Stimulated activated CD4-positive, alpha-beta T cell treated with anti-CD3 and anti-CD28 coated beads, Interleukin-2, amount 100 ng/mL, for 48 hours (primary cell): ENCODE data around the gene GOLGA2.
"Not testable (repeated sequence)": the region's sequence is repeated elsewhere in the genome, so short reads cannot be mapped to it uniquely, and the experiment has no call there.

ENCODE experiments used
- DNase-seq, 2 donors: peaks; one replicate each; pipeline ENCODE4 v3.0.0-alpha.2; 2020

Gene GOLGA2

DNA sequence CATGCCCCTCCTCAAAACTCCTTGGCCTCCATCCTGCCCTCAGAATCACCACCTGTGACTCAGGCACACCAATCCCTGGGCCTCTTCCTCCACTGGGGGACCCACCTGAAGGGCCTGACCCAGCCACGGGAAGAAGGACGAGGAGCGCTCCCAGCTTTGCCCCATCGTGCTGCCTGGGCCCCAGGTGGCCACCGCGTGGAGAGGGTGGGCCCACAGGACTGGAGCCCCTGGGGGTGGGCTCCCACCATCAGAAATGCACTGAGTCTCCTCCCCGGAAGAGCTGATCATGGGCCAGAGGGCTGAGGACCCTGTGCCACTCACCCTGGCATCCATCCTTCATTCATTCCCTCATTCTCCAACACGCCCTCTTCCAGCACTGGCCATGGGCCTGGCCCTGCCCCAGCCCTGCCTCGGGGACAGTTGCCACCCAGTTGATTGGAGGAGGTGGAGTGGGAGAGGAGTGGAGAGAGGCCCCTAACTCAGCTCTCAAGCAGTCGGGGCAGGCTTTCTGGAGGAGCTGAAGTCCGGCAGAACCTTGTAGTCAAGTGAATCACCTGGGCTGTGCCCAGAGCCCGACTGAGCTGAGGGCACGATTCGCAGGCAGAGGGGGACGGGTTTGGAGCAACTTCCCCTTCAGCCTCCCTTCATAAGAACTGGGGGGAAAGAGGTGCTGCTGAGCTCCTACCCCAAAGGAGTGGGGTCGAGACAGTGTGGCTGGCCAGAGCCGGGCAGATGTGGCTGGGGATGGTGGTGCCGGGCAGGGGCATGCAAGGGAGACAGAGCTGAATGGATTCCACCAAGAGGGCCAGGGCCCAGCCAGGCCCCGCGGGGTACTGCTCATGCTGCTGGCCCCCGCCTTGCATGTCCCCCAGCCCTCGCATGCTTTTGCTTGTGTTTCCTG is 43.0 kb downstream of the GOLGA2 start:
- no peak for DNase-seq

DNA sequence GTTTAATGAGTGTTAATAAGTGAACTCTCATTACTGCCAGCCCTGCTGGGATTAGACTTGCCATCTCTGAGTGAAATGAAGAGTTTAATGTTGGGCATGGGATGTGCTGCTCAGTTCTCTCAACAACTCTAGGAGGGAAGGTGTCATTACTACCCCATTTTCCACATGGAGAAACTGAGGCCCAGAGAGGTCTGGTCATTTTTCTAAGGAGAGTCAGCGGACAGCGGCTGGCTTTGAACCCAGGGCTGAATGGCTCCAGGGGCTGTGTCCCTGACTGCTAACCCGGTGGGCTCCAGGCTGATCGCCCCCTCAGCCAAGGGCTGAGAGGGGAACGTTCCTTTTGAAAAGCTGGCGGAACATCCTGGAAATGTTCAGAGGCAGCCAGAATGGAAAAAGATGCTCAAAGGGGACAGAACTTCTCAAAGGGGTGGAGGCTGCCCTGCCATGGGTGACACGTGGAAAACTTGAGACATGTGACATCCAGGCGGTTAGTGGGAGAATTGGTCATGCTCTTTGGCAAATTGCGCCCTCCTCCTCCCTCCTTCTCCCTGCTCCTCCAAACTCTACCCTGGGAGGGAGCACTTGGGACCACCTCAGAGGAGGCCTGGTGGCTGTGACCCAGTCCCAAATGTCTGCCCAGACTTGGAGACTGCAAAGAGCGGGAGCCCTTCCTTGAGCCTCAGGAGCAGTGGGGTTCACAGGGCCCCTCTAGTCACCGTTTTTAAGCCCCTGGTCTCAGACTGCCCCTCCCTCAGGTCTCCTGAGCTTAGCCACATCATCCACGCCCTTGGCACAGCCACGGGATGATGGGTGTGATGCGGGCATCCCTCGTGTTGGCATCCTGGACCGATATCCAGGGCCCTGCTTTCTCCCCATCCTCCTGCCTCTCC is 43.9 kb downstream of the GOLGA2 start:
- DNase-seq = no peak

DNA sequence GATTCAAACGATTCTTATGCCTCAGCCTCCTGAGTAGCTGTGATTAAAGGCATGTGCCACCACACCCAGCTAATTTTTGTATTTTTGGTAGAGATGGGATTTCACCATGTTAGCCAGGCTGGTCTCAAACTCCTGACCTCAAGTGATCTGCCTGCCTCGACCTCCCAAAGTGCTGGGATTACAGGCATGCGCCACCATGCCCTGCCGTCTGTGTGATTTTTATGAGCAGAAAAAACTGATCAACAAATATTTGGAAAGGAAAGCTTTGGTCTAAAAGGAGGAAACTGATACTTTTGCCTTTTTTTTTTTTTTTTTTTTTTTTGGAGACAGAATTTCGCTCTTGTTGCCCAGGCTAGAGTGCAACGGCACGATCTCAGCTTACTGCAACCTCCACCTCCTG is 44.9 kb downstream of the GOLGA2 start:
- not testable (repeated sequence) for DNase-seq

DNA sequence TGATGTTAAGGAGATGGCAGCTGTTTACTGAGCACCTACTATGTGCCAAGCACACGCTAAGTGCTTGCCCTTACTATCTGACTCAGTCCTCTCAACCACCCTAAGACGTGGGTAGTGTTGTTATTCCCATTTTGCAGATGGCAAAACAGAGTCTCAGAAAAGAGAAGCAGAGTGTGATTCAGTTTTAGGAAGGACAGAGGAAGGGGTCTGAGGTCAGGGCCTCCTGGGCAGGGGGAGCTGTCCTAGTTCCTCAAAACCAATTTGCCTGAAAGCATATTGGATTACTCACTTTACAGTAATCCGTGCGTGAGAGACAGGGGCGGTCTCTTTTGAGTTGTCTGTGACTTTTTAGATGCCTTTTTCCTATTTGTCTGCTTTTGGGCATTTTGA is 49.4 kb downstream of the GOLGA2 start:
- no peak for DNase-seq

DNA sequence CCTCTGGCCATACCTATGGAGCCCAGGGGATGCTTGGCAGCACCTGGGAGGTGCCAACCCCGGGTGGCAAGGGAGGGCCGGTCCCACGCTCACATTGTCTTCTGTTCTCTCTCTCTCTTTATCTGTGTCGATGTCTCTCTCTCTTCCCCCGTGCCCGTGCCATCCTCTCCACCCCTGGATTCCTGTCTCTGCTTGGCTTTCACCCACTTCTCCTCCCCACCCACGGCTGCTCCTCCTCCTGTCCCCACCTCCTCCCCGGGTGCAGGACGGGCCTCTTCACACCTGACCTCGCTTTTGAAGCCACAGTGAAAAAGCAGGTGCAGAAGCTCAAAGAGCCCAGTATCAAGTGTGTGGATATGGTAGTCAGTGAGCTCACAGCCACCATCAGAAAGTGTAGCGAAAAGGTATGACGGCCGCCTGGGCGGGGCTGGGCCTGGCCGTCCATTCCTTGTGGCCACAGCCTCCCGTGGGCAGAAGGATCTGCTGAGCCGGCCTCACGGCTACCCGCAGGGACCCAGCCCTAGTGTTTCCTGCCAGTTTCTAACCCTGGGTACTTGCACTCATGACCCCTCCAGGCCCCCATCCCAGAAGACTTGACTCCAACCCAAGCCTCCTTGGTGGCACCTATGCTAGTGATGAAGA is 49.9 kb downstream of the GOLGA2 start:
- no peak for DNase-seq

DNA sequence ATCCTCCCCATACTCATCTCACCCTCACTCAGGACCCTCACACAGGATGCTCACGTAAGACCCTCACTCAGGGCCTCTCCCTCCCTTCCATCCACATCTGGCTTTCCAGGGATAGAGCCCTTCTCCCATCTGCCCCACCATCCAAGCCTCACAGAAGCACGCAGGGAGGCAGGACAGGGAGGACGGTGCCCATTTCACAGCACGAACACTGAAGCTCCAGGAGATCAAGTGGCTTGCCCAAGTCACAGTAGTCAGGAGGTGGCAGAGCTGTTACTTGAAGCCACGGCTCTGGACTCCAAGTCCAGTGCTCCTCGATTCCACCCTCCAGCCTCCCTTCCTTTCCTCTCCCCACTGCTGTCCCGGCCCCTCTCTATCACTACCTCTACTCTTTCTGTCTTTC is 50.9 kb downstream of the GOLGA2 start:
- DNase-seq = no peak

DNA sequence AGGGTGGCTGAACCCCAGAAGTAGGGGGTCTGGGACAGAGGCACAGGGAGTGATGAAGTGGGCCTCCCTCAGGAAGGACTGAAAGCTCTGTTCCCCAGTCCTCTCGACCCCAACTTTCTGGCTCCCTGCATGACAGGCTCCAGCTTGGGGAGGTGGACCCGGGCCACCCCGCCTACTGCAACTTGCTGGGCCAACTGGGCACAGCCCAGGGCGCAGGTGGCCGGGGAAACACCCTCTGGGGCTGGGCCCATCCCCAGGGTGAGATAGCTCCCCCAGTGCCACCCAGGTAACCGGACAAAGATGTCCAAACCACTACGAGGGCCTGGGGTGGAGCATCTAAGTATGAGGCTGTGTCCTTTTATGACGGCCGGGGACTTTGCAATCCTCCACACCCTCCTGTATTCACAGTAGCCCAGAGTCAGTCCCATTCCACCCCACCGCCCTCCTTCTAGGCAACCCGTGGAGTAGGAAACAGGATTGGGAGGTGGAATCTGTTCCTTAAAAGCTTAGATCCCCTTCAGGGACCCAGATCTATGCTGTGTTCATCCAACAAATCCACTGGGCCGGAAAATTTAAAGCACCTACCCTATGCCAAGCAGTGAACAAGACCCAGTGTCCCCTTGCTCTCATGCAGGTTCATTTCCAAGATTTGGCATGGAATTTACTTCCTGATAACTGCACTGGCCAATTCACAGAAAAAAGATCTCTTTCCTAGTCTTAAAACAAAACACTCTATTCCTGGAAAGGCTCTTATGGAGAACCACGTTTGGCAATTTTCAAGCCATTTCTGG is 52.7 kb downstream of the GOLGA2 start:
- DNase-seq = no peak

DNA sequence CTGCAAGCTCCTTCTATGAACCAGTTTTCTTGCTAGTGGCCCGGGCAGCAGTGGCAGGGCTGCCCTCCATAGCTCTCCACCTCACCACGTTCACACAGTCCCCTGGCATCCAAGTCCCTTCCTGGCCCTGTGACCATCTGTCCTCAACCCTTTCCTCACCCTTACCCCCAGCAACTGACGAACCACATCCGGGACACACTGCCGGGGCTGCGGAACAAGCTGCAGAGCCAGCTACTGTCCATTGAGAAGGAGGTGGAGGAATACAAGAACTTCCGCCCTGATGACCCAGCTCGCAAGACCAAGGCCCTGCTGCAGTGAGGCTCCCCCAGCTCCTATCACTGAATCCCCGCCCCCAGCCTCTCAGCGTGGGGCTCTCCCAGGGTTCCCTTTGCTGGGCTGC is 53.8 kb downstream of the GOLGA2 start:
- DNase-seq = no peak

DNA sequence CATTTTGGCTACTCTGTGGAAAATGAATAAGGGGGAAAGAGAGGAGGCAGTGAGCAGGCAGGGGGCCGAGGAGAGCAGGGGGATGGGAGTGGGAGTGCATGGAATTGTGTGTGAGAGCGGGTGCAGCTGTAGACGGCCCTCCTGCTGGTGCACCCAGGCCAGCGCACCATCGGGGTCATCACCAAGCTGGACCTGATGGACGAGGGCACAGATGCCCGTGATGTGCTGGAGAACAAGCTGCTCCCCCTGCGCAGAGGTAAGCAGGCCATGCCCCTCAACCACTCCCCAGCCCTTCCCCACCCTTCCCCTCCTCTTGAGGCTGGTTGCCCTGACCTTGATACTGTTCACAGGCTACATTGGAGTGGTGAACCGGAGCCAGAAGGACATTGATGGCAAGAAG is 56.0 kb downstream of the GOLGA2 start:
- no peak for DNase-seq

DNA sequence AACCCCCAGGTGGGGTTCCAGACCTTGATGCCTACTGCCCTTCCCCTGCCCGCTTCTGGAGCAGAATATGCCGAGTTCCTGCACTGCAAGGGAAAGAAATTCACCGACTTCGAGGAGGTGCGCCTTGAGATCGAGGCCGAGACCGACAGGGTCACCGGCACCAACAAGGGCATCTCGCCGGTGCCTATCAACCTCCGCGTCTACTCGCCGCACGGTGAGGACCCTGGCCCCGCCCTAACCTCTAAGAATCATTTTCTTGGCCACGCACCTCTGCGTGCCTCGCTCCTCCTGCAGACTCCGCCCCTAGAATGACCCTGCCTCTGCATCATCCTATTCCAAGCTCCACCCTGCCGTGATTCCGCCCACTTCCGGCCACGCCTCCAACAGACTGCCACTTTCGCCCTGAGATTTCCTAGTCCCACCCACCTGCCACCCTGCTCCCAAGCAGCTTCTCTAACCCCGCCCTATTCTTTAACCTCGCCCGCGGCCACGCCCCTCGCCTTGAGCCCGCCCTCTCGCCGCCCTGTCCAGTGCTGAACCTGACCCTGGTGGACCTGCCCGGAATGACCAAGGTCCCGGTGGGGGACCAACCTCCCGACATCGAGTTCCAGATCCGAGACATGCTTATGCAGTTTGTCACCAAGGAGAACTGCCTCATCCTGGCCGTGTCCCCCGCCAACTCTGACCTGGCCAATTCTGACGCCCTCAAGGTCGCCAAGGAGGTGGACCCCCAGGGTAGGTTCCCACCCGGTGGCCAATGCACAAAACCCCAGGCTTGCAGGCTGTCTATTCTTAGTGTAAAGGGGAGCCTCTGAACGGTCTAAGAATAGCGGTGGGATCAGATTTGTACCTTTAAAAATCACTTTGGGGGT is 57.1 kb downstream of the GOLGA2 start:
- peak; percentile 86 to 93 for DNase-seq

DNA sequence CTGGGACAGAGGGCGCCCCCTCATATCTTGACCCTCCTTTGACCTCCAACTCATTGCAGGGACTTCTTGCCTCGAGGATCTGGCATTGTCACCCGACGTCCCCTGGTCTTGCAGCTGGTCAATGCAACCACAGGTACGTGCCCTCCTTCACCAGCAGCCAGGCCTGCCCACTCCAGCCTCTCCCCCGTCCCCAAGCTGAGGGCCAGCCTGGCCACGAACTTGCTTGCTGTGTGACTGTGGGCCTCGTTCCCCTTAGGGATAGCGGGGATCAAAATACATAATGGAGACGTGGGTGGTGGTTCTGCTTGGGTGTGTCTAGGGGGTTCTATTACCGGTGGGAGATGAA is 57.7 kb downstream of the GOLGA2 start:
- no peak for DNase-seq

DNA sequence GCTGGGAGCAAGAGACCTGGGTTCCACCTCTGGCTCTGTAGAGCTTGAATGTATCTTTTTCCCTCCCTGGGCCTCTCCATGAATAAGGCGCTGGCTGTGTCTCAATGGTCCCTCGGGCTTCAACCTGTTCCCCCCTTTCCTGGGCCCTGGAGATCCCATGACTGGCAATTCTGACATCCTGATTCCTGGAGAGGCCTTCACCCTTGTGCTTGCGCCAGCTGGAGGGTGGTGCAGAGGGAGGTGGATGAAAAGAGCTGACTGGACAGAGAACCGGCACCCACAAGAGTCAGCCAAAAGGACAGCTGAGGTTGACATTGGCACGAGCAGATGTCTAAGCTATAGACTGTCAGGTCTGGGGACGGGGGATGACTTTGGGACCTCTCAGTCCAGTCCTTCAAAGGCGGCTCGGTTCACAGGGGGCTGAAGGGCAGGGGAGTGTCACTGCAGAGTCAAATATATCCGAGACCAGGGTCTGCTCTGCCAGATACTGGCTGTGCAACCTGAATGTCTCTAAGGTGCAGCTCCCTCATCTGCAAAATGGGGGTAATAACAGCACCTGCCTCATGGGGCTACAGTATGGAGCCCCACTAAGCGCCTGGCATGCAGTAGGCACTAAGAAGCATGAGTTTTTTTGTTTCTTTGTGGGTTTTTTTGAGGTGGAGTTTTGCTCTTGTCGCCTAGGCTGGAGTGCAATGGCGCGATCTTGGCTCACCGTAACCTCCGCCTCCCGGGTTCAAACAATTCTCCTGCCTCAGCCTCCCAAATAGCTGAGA is 58.8 kb downstream of the GOLGA2 start:
- no peak for DNase-seq

DNA sequence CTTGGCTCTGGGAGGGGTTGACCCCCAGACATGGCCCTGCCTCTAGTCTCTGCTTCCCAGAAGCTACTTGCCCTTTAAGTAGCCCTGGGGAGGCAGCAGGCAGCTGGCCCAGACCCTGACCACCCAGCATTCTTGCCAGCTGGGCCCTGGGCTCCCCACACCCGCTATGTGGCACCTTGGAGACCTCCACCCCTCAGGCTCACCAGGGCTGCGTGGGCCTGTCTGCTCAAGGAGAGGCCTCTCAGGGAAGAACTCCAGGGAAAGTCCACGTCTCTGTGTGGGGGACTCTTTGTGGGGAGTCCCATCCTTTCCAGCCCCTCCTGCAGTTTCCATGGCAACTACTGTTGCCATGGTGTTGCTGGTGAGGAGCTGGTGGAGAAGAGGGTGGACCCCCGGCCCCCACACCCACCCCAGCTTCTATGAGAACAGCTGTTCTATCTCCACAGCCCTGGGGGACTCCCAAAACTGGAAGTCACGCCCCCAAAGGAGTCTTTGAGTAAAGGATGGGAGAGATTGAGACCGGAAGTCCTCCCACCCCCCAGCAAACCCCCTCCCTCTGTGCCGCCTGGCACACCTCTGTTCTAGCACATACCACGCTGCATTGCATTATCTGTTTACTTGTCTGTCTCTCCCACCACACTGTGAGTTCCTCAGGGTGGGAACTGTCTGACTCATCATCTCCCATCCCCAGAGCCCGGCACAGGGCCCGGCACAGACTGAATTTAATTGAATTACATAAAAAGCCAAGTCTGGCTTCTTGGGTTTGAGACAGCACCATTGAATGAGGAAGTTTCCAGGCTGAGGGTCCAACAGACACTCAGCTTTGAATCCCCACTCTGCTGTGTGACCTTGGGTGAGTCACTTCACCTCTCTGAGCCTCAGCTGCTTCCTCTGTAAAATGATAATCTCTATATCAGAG is 60.1 kb downstream of the GOLGA2 start:
- no peak for DNase-seq

DNA sequence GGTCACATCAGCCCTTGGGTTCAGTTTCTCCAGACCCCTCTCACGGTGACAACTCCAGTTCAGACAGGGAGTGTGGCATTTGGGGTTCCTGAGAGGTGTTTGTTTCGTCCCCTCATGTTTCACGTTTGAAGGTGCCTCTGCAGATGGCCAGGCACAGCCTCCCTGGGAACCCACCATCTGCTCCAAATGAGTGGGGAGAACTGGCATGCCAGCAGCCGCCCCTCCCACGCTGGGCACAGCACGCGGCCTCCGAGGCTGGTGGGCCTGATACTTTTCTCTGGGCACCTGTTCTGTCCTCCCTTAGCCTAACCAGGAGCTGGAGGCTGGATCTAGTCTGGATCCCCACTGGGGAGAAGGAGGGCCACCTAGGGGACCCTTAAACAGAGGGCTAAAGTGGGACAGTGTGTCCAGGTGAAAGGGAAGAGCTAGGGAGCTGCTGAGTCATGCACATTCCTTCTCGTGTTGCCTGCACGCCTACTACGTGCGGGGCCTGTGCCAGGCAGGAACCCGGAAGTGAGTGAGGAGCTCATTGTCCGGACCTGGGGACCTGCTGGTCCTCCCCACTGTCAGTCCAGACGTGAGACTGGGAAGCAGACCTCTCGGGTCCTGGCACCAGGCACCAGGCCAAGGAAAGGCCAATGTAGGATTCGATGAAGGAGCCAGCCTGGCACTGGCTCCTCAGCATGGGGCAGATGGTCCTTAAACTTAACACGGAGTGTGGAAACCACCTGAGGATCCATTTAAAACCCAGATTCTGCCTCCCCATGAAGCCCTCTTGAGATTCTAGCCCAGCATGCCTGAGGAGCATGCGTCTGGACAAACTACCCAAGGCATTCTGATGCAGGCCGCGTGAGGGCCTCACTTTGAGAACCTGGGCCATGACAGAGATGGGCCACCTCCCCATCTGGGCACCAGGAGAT is 61.0 kb downstream of the GOLGA2 start:
- no peak for DNase-seq

DNA sequence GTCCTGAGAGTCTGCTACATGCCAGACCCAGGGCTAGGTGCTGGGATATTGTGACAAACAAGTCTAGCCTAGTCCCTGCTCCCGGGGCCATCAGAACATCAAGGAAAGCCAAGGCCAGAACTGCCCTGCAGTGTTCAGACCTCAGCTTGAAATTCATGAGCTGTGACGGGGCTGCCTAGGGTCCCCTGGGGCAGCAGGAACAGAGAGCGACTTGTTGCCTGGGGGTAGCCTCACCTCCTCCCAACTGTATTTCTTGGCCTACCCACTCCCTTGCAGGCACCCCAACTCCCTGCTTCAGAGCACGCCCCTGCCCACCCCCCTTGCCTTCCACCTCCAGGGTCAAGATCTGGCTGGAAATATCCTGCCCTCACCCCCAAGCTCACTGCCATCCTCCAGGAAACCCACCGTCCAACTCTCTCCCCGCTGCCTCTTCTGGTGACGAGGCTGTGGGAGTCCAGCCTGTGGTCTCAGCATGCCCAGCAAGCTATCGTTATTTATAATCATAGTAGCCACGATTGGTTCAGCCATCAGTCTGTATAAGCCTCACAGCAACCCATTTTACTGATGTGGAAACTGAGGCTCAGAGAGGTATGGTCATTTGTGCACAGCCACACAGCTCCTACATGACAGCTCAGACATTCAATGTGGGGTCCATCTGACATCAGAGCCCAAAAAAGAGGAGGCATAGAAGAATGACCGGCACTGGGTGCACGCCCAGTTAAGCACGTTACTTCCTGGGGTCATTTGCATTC is 61.9 kb downstream of the GOLGA2 start:
- no peak for DNase-seq

DNA sequence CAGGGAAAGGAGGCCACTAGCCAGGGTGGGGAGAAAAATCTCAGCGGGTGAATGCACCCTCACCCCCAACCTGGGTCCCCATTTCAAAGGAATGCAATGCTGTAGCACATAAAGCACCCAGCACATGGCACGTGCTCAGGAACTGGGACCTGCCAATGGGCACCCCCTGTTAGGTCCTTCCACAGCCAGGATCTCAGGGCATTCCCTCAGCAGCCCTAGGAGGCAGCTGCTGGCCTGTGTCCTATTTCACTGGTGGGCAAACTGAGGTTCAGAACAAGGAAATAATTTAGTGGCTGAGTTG is 63.9 kb downstream of the GOLGA2 start:
- DNase-seq = no peak

DNA sequence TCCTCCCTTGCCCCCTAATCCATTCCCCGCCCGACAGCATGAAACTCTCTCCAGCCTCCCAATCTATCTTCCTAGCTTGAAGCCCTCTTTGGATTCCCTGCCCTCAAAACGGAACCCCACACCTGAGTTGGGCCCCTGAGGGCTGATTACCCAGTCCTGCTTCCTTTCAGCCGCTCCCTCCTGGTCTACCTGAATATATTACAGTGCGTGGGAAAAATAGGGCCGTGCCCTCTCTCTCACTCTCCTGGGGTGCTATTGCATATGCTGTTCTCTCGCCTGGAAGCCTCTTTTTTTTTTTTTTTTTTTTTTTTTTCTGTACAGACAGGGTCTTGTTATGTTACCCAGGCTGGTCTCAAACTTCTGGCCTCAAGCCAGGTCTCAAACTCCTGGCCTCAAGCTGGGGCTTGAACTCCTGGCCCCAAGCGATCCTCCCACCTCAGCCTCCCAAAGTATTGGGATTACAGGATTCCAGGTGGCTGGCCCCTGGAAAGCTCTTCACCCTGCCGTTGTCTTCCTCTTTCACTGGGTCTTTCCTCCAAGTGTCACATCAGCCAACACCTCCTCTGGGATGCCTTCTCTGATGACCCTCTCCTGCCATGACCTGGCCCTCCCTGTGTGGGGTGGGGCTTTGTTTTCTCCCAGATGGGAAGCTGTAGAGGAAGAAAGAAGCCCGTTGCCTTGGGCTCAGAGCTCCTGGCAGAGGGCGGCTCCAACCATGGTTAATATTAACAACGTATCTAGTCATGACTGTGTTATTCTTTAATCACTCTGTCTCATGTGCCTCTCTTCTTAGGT is 64.4 kb downstream of the GOLGA2 start:
- no peak for DNase-seq
